Endothelial cell of umbilical vein (primary cell): Measurements from ENCODE around the gene IQGAP1. TPM values are rescaled to one million over a fixed set of nuclear protein-coding genes. Genes with fewer than 3 reads are reported as not detected.

Source experiments
- BruUV-seq: library from RNA; stranded (reverse); fragments of 400-500 nt; replicated peaks from 2 replicates; lab custom pipeline; 2021; lab: Mats Ljungman, UMichigan
- CTCF ChIA-PET: fragments of 300-600, 350-600 bp; sonication (Branson Sonifier 250); formaldehyde crosslinking; loops from one replicate; lab custom pipeline; 2021; ENCODE audit warnings: antibody characterized with exemption, inconsistent platforms; lab: Charles Lee
- POLR2A ChIA-PET: fragments of 300-600, 350-600 bp; sonication (Branson Sonifier 250); formaldehyde crosslinking; loops from one replicate; lab custom pipeline; 2021; ENCODE audit warnings: antibody characterized with exemption, inconsistent platforms; lab: Charles Lee
- DNase-seq: peaks from one replicate; pipeline ENCODE4 v3.0.0-alpha.2; 2011; ENCODE audit warnings: low read depth, low spot score
- FAIRE-seq: peaks from 2 replicates; lab custom pipeline; 2011; peaks lifted over from hg19 to GRCh38; lab: Jason Lieb, UNC
- H2AFZ ChIP-seq: 2 replicates; pipeline ENCODE4 v1.6.0; 2012; ENCODE audit warnings: low read depth, low read length, control low read depth, inconsistent platforms
- H3K27ac ChIP-seq: 2 replicates; pipeline ENCODE4 v1.5.1; 2011; ENCODE audit warnings: low read depth, mild to moderate bottlenecking, control low read depth, low read length, moderate library complexity; ENCODE audit not compliant: insufficient read depth
- H3K27me3 ChIP-seq, 2 experiments: 2 replicates each; pipeline versions ENCODE4 v1.6.0 to v1.6.1; 2011; ENCODE audit warnings: low read length in 2 of 2, mixed read lengths in 1 of 2; ENCODE audit not compliant: control insufficient read depth in 2 of 2, insufficient read depth in 2 of 2
- H3K36me3 ChIP-seq, 2 experiments: 2 replicates in 1 of 2; 3 replicates in 1 of 2; pipeline ENCODE4 v1.5.1; 2011; ENCODE audit warnings: low read length in 2 of 2, mild to moderate bottlenecking in 1 of 2, moderate library complexity in 1 of 2; ENCODE audit not compliant: control insufficient read depth in 2 of 2, insufficient read depth in 2 of 2; ENCODE audit errors: extremely low read depth in 1 of 2
- H3K4me1 ChIP-seq: 3 replicates; pipeline ENCODE4 v1.5.1; 2011; ENCODE audit warnings: mild to moderate bottlenecking, low read length; ENCODE audit not compliant: control insufficient read depth, insufficient read depth; ENCODE audit errors: extremely low read depth
- H3K4me2 ChIP-seq: 2 replicates; pipeline ENCODE4 v1.6.1; 2011; ENCODE audit warnings: low read length, control low read depth, mixed read lengths; ENCODE audit not compliant: insufficient read depth
- H3K4me3 ChIP-seq, 3 experiments: fragments of 200-600 bp in 1 of 3; sonication (generic), shearing (Covaris generic) in 1 of 3; replicated peaks in 1 of 3; 2 replicates each; pipeline ENCODE4 v1.5.1; 2011 to 2016; ENCODE audit warnings: control low read depth in 3 of 3, low read length in 3 of 3, mild to moderate bottlenecking in 2 of 3, inconsistent platforms in 1 of 3, low read depth in 1 of 3, moderate library complexity in 1 of 3; ENCODE audit not compliant: insufficient read depth in 1 of 3
- H3K79me2 ChIP-seq: 2 replicates; pipeline ENCODE4 v1.6.0; 2012; ENCODE audit warnings: low read length, inconsistent platforms; ENCODE audit not compliant: control insufficient read depth, insufficient read depth
- H3K9ac ChIP-seq: replicated peaks from 2 replicates; pipeline ENCODE3; 2011; ENCODE audit warnings: low read length, control low read depth; ENCODE audit not compliant: insufficient read depth; ENCODE audit errors: extremely low read depth
- H3K9me1 ChIP-seq: replicated peaks from 3 replicates; pipeline ENCODE4 v1.6.0; 2011; ENCODE audit warnings: mild to moderate bottlenecking, low read length; ENCODE audit not compliant: control insufficient read depth, insufficient read depth; ENCODE audit errors: extremely low read depth
- H3K9me3 ChIP-seq: replicated peaks from 2 replicates; pipeline ENCODE4 v1.5.1; 2012; ENCODE audit warnings: low read length, inconsistent platforms; ENCODE audit not compliant: control insufficient read depth, insufficient read depth
- H4K20me1 ChIP-seq: replicated peaks from 2 replicates; pipeline ENCODE3; 2011; ENCODE audit warnings: mild to moderate bottlenecking, low read length; ENCODE audit not compliant: control insufficient read depth, insufficient read depth; ENCODE audit errors: extremely low read depth
- CTCF ChIP-seq, 2 donors: IDR thresholded peaks; 1 replicate in 1 of 2; 2 replicates in 1 of 2; pipeline ENCODE4 v1.5.1; 2011; ENCODE audit warnings: low read length in 2 of 2, mild to moderate bottlenecking in 2 of 2, moderate library complexity in 2 of 2, control low read depth in 1 of 2, inconsistent platforms in 1 of 2, low read depth in 1 of 2; ENCODE audit not compliant: insufficient read depth in 1 of 2; ENCODE audit errors: extremely low read depth in 1 of 2
- EZH2 ChIP-seq: IDR thresholded peaks from 2 replicates; pipeline ENCODE4 v1.6.1; 2012; ENCODE audit warnings: borderline replicate concordance, low read depth, mild to moderate bottlenecking, moderate library complexity, low read length, inconsistent platforms; ENCODE audit not compliant: severe bottlenecking
- FOS ChIP-seq: IDR thresholded peaks from 2 replicates; pipeline ENCODE4 v1.6.1; 2011; ENCODE audit warnings: mild to moderate bottlenecking, low read length, moderate library complexity, borderline replicate concordance; ENCODE audit not compliant: insufficient read depth
- GATA2 ChIP-seq: IDR thresholded peaks from 2 replicates; pipeline ENCODE4 v1.7.0; 2011; ENCODE audit warnings: low read depth, mild to moderate bottlenecking, moderate library complexity, mixed read lengths, low read length; ENCODE audit not compliant: insufficient read length, insufficient read depth
- JUN ChIP-seq: IDR thresholded peaks from 2 replicates; pipeline ENCODE4 v1.6.1; 2011; ENCODE audit warnings: borderline replicate concordance, low read depth; ENCODE audit not compliant: insufficient read length, insufficient read depth
- MAX ChIP-seq: IDR thresholded peaks from 2 replicates; pipeline ENCODE4 v1.6.1; 2011; ENCODE audit not compliant: insufficient read depth, insufficient read length
- MYC ChIP-seq: IDR thresholded peaks from one replicate; pipeline ENCODE4 v1.6.1; 2011; ENCODE audit warnings: mild to moderate bottlenecking, low read depth, low read length
- POLR2A ChIP-seq: IDR thresholded peaks from 2 replicates; pipeline ENCODE4 v1.6.1; 2012; ENCODE audit warnings: low read depth, mild to moderate bottlenecking, control low read depth, low read length
- POLR2AphosphoS5 ChIP-seq: IDR thresholded peaks from 2 replicates; pipeline ENCODE4 v1.6.1; 2012; ENCODE audit warnings: low read depth, mild to moderate bottlenecking, control low read depth, low read length, moderate library complexity; ENCODE audit not compliant: insufficient read depth
- dilution Hi-C: fragments of 300-500 bp; cut with MboI; formaldehyde crosslinking; loops from one replicate; pipeline ENCODE4 v1.15.0; 2019; ENCODE audit warnings: low sequenced_read_pairs; ENCODE audit not compliant: extremely low pct_ligation_motif_present
- intact Hi-C: fragments of 100-400 bp; cut with micrococcal nuclease; formaldehyde crosslinking; loops from one replicate; pipeline ENCODE4 v1.10.0; 2022
- polyA plus RNA-seq, 4 experiments: library from polyadenylated mRNA; depleted of rRNA in 3 of 4; stranded (reverse) in 3 of 4; unstranded in 1 of 4; fragments of >200 nt; gene quantifications; 2 replicates each; pipeline versions ENCODE4 v1.2.1 to v1.2.3, GENCODE V29; 2011 to 2012; ENCODE audit warnings: missing spikeins in 1 of 4
- total RNA-seq: library from RNA; stranded (reverse); gene quantifications from 2 replicates; pipeline ENCODE4 v1.2.3, GENCODE V29; 2021

Gene IQGAP1
- total and polyA plus RNA-seq, 2 donors (not counting 3 experiments of a cell fraction or from before 2014, with no cell fraction given) = 82.2 to 258 TPM

GRCh38 chr15:90427185-90427584 is 39.1 kb downstream of the IQGAP1 start:
- no peaks in the 10 kb centered on the region for H3K27me3 ChIP-seq
- FAIRE-seq (no peak), DNase-seq (no peak)
- no peak overlapping the region for H2AFZ ChIP-seq
- H3K4me1 ChIP-seq = peaks cover 7% of the 10 kb centered on the region
- no peak overlapping the region for H3K4me3 ChIP-seq
- H3K9me3 ChIP-seq = no peaks in the 10 kb centered on the region
- H3K79me2 ChIP-seq = peaks cover 40% of the 10 kb centered on the region
- dilution Hi-C loops = no loop called here
- peaks cover 7% of the 10 kb centered on the region for H4K20me1 ChIP-seq
- CTCF ChIA-PET = no interaction called here
- POLR2A ChIA-PET = no interaction called here
- H3K36me3 ChIP-seq = peaks cover 2 to 7% of the 10 kb centered on the region in 2 experiments
- H3K27ac ChIP-seq = no peak overlapping the region
- H3K4me2 ChIP-seq = no peak overlapping the region
- no peaks in the 10 kb centered on the region for H3K9me1 ChIP-seq
- H3K9ac ChIP-seq = no peak overlapping the region
- intact Hi-C loops = no loop called here
- BruUV-seq = no TSS peak
- no peak for TF ChIP-seq GATA2
- TF ChIP-seq FOS = no peak
- TF ChIP-seq MYC = no peak
- TF ChIP-seq MAX = no peak
- TF ChIP-seq JUN = no peak
- no peak for TF ChIP-seq EZH2
- TF ChIP-seq POLR2AphosphoS5 = no peak
- no peak for TF ChIP-seq POLR2A
- TF ChIP-seq CTCF (IDR thresholded peaks at IDR 0.05; ENCODE audit: extremely low read depth in 1 of 2, insufficient read depth in 1 of 2, low read depth in 1 of 2, low read length in 2 of 2) = no peak
